Left ventricle myocardium inferior (tissue), 1 donor: ENCODE results near the gene ZSWIM9. TPM values are rescaled to one million over a fixed set of nuclear protein-coding genes. Genes with fewer than 3 reads are reported as not detected.

ENCODE experiments used
- DNase-seq: peaks from one replicate; pipeline ENCODE4 v3.0.0-alpha.2; 2020
- H3K27ac ChIP-seq: fragments of 200-600 bp; replicated peaks from 2 replicates; pipeline ENCODE4 v1.8.0; 2021
- H3K27me3 ChIP-seq: fragments of 200-600 bp; 2 replicates; pipeline ENCODE4 v1.8.0; 2021; ENCODE audit warnings: low read depth
- H3K36me3 ChIP-seq: fragments of 200-600 bp; 2 replicates; pipeline ENCODE4 v1.8.0; 2021
- H3K4me1 ChIP-seq: fragments of 200-600 bp; 2 replicates; pipeline ENCODE4 v1.8.0; 2021
- H3K4me3 ChIP-seq: fragments of 200-600 bp; 2 replicates; pipeline ENCODE4 v1.8.0; 2021; ENCODE audit warnings: mild to moderate bottlenecking, moderate library complexity
- H3K9me3 ChIP-seq: fragments of 200-600 bp; replicated peaks from 2 replicates; pipeline ENCODE4 v1.8.0; 2021
- CTCF ChIP-seq: fragments of 200-600 bp; IDR thresholded peaks from 2 replicates; pipeline ENCODE4 v1.8.0; 2021; ENCODE audit warnings: antibody characterized with exemption, mild to moderate bottlenecking, borderline replicate concordance
- intact Hi-C: fragments of 100-400 bp; cut with micrococcal nuclease; formaldehyde crosslinking; loops from one replicate; pipeline ENCODE4 v1.11.0; 2022
- total RNA-seq: library from RNA; stranded (reverse); fragmentation: NEBNext Ultra II Directional; extraction: Animal tissue kit (Norgen Biotek cat#: 25700); gene quantifications from one replicate; pipeline ENCODE4 v1.2.1, GENCODE V29; 2021
- donor health status: DM: no; HTN: yes; CAD: no; lungs with severe emphysema.

ZSWIM9 gene
- total RNA-seq, 1 donor from 2014 or later, result 7.6 TPM

GRCh38 chr19:48183356-48183755, 12.9 kb downstream of the ZSWIM9 start:
- H3K27me3 ChIP-seq, result no peaks in the 10 kb centered on the region
- TF ChIP-seq CTCF, result no peak
- H3K4me3 ChIP-seq, result no peak overlapping the region
- no peak overlapping the region for H3K27ac ChIP-seq
- DNase-seq, result no peak
- H3K4me1 ChIP-seq, result no peaks in the 10 kb centered on the region
- intact Hi-C loops, result no loop called here
- peaks cover 20% of the 10 kb centered on the region for H3K9me3 ChIP-seq
- H3K36me3 ChIP-seq, result peaks cover 32% of the 10 kb centered on the region

- no peaks in the 10 kb centered on the region for H3K4me1 ChIP-seq
- TF ChIP-seq CTCF, result no peak
- intact Hi-C loops, result no loop called here
- H3K27ac ChIP-seq, result no peak overlapping the region
- peaks cover 37% of the 10 kb centered on the region for H3K36me3 ChIP-seq
- H3K9me3 ChIP-seq, result peaks cover 17% of the 10 kb centered on the region
- H3K27me3 ChIP-seq, result no peaks in the 10 kb centered on the region
- no peak overlapping the region for H3K4me3 ChIP-seq
- DNase-seq, result no peak
These were observed 15.5 kb downstream of the ZSWIM9 start for GRCh38 chr19:48186015-48186414.

- Histone ChIP-seq H3K9me3 (peaks cover 11% of the 10 kb centered on the region), H3K36me3 (peaks cover 32% of the 10 kb centered on the region), H3K4me3 (no peak overlapping the region), H3K27me3 (no peaks in the 10 kb centered on the region), H3K4me1 (no peaks in the 10 kb centered on the region), H3K27ac (no peak overlapping the region)
- intact Hi-C loops, result no loop called here
- DNase-seq, result no peak
- TF ChIP-seq CTCF, result no peak
These were observed 16.1 kb downstream of the ZSWIM9 start for GRCh38 chr19:48186541-48186991.

GRCh38 chr19:48190288-48190884, 19.9 kb downstream of the ZSWIM9 start:
- no peaks in the 10 kb centered on the region for H3K9me3 ChIP-seq
- peaks cover 20% of the 10 kb centered on the region for H3K36me3 ChIP-seq
- H3K27ac ChIP-seq, result no peak overlapping the region
- intact Hi-C loops, result no loop called here
- no peak overlapping the region for H3K4me3 ChIP-seq
- no peaks in the 10 kb centered on the region for H3K4me1 ChIP-seq
- no peak for TF ChIP-seq CTCF
- no peak for DNase-seq
- no peaks in the 10 kb centered on the region for H3K27me3 ChIP-seq

- no peak overlapping the region for H3K4me3 ChIP-seq
- no peaks in the 10 kb centered on the region for H3K27me3 ChIP-seq
- intact Hi-C loops, result no loop called here
- no peak for TF ChIP-seq CTCF
- no peaks in the 10 kb centered on the region for H3K4me1 ChIP-seq
- no peaks in the 10 kb centered on the region for H3K9me3 ChIP-seq
- DNase-seq, result no peak
- no peak overlapping the region for H3K27ac ChIP-seq
- peaks cover 20% of the 10 kb centered on the region for H3K36me3 ChIP-seq
These were observed 20.4 kb downstream of the ZSWIM9 start for GRCh38 chr19:48190885-48191284.
